H9 (cell line): ENCODE results near the gene BAMBI. TPM values are rescaled to one million over a fixed set of nuclear protein-coding genes. Genes with fewer than 3 reads are reported as not detected.

Source experiments
- DNase-seq: peaks from one replicate; pipeline ENCODE4 v3.0.0-alpha.2; 2017
- H2AFZ ChIP-seq: one replicate; pipeline ENCODE4 v1.6.1; 2013; ENCODE audit warnings: mild to moderate bottlenecking, low read length, control low read depth, moderate library complexity
- H2AK5ac ChIP-seq: 2 replicates; pipeline ENCODE4 v1.6.1; 2013; ENCODE audit warnings: low read length, control low read depth, mixed read lengths; ENCODE audit not compliant: insufficient read length
- H2BK120ac ChIP-seq: one replicate; pipeline ENCODE4 v1.6.1; 2013; ENCODE audit warnings: low read depth, mild to moderate bottlenecking, low read length, control low read depth, inconsistent platforms; ENCODE audit not compliant: poor library complexity, severe bottlenecking
- H2BK12ac ChIP-seq: 2 replicates; pipeline ENCODE4 v1.6.1; 2013; ENCODE audit warnings: low read length, control low read depth, mixed read lengths, low read depth; ENCODE audit not compliant: insufficient read length
- H2BK15ac ChIP-seq: 2 replicates; pipeline ENCODE4 v1.6.1; 2013; ENCODE audit warnings: low read depth, low read length, control low read depth
- H2BK20ac ChIP-seq: one replicate; pipeline ENCODE4 v1.6.1; 2013; ENCODE audit warnings: low read depth, mild to moderate bottlenecking, low read length, control low read depth, inconsistent platforms; ENCODE audit not compliant: poor library complexity, severe bottlenecking
- H2BK5ac ChIP-seq: 2 replicates; pipeline ENCODE4 v1.6.1; 2013; ENCODE audit warnings: low read length, control low read depth, mixed read lengths; ENCODE audit not compliant: insufficient read length
- H3K14ac ChIP-seq: 2 replicates; pipeline ENCODE4 v1.6.1; 2013; ENCODE audit warnings: low read length, control low read depth; ENCODE audit not compliant: insufficient read depth
- H3K18ac ChIP-seq: 2 replicates; pipeline ENCODE4 v1.6.1; 2013; ENCODE audit warnings: low read depth, mild to moderate bottlenecking, mixed read lengths, low read length, control low read depth; ENCODE audit not compliant: insufficient read length
- H3K23ac ChIP-seq: 2 replicates; pipeline ENCODE4 v1.6.1; 2013; ENCODE audit warnings: low read length, control low read depth, mixed read lengths, low read depth; ENCODE audit not compliant: insufficient read length
- H3K23me2 ChIP-seq: 2 replicates; pipeline ENCODE4 v1.6.1; 2013; ENCODE audit warnings: low read depth, mild to moderate bottlenecking, mixed read lengths, low read length, control low read depth; ENCODE audit not compliant: insufficient read length, poor library complexity, severe bottlenecking
- H3K27ac ChIP-seq: 2 replicates; pipeline ENCODE4 v1.5.1; 2013; ENCODE audit warnings: low read length, control low read depth, mixed read lengths, low read depth; ENCODE audit not compliant: insufficient read length
- H3K27me3 ChIP-seq: 2 replicates; pipeline ENCODE4 v1.6.1; 2013; ENCODE audit warnings: low read length, control low read depth, inconsistent platforms; ENCODE audit not compliant: insufficient read depth
- H3K4ac ChIP-seq: 2 replicates; pipeline ENCODE4 v1.6.1; 2013; ENCODE audit warnings: low read depth, mild to moderate bottlenecking, control low read depth, inconsistent platforms, low read length, moderate library complexity
- H3K4me1 ChIP-seq: 2 replicates; pipeline ENCODE4 v1.6.1; 2013; ENCODE audit warnings: low read length, control low read depth, inconsistent platforms; ENCODE audit not compliant: insufficient read depth
- H3K4me2 ChIP-seq: 2 replicates; pipeline ENCODE4 v1.6.1; 2013; ENCODE audit warnings: low read length, control low read depth, mixed read lengths; ENCODE audit not compliant: insufficient read length, insufficient read depth
- H3K56ac ChIP-seq: 2 replicates; pipeline ENCODE4 v1.6.1; 2013; ENCODE audit warnings: low read depth, mild to moderate bottlenecking, mixed read lengths, low read length, control low read depth; ENCODE audit not compliant: insufficient read length
- H3K79me1 ChIP-seq: 2 replicates; pipeline ENCODE4 v1.6.1; 2013; ENCODE audit warnings: low read depth, mild to moderate bottlenecking, moderate library complexity, low read length, control low read depth, inconsistent platforms; ENCODE audit not compliant: insufficient read depth, poor library complexity, severe bottlenecking
- H3K79me2 ChIP-seq: 2 replicates; pipeline ENCODE4 v1.6.1; 2013; ENCODE audit warnings: low read length, control low read depth, inconsistent platforms; ENCODE audit not compliant: insufficient read depth
- H3K9ac ChIP-seq: 2 replicates; pipeline ENCODE4 v1.6.1; 2013; ENCODE audit warnings: low read length, control low read depth, mixed read lengths; ENCODE audit not compliant: insufficient read length; ENCODE audit errors: extremely low read depth
- H3K9me3 ChIP-seq: one replicate; pipeline ENCODE4 v1.6.1; 2013; ENCODE audit warnings: low read depth, low read length, inconsistent platforms; ENCODE audit not compliant: control insufficient read depth
- H3T11ph ChIP-seq: one replicate; pipeline ENCODE4 v1.6.1; 2013; ENCODE audit warnings: mild to moderate bottlenecking, low read length, control low read depth, inconsistent platforms
- H4K20me1 ChIP-seq: one replicate; pipeline ENCODE4 v1.6.1; 2013; ENCODE audit not compliant: control insufficient read depth, insufficient read length, insufficient read depth
- H4K5ac ChIP-seq: 2 replicates; pipeline ENCODE4 v1.6.1; 2013; ENCODE audit warnings: low read depth, mild to moderate bottlenecking, mixed read lengths, low read length, control low read depth; ENCODE audit not compliant: insufficient read length
- H4K8ac ChIP-seq: replicated peaks from 2 replicates; pipeline ENCODE4 v1.6.1; 2013; ENCODE audit warnings: low read length, control low read depth, mixed read lengths, low read depth; ENCODE audit not compliant: insufficient read length
- H4K91ac ChIP-seq: 2 replicates; pipeline ENCODE4 v1.6.1; 2013; ENCODE audit warnings: low read depth, mild to moderate bottlenecking, moderate library complexity, mixed read lengths, low read length, control low read depth; ENCODE audit not compliant: insufficient read length
- H3K27ac Mint-ChIP-seq, 3 experiments: 2 replicates in 2 of 3; 3 replicates in 1 of 3; pipeline ENCODE4 v1.8.0; 2020 to 2021; ENCODE audit warnings: mixed read lengths in 3 of 3, mild to moderate bottlenecking in 1 of 3, moderate library complexity in 1 of 3
- H3K27me3 Mint-ChIP-seq: 2 replicates; pipeline ENCODE4 v1.8.0; 2021; ENCODE audit warnings: low read depth, mild to moderate bottlenecking, moderate library complexity, mixed read lengths
- H3K36me3 Mint-ChIP-seq, 3 experiments: 2 replicates in 2 of 3; 3 replicates in 1 of 3; pipeline ENCODE4 v1.8.0; 2020 to 2021; ENCODE audit warnings: low read depth in 3 of 3, mixed read lengths in 3 of 3; ENCODE audit not compliant: insufficient read depth in 1 of 3
- H3K4me1 Mint-ChIP-seq, 2 experiments: 2 replicates each; pipeline ENCODE4 v1.8.0; 2020; ENCODE audit warnings: mixed read lengths in 2 of 2
- H3K4me3 Mint-ChIP-seq, 2 experiments: 2 replicates in 1 of 2; 3 replicates in 1 of 2; pipeline ENCODE4 v1.8.0; 2020 to 2021; ENCODE audit warnings: mild to moderate bottlenecking in 2 of 2, mixed read lengths in 2 of 2, moderate library complexity in 1 of 2
- H3K9me3 Mint-ChIP-seq, 2 experiments: 2 replicates in 1 of 2; 3 replicates in 1 of 2; pipeline ENCODE4 v1.8.0; 2020; ENCODE audit warnings: mild to moderate bottlenecking in 2 of 2, mixed read lengths in 2 of 2, moderate library complexity in 1 of 2
- WGBS: extraction: QIAGEN DNeasy Blood & Tissue Kit; methylation state at CpG from one replicate; pipeline ENCODE4 v1.1.7; 2013; ENCODE audit warnings: missing lambda C conversion rate, low lambda C conversion rate, mixed read lengths; ENCODE audit not compliant: insufficient read length; ENCODE audit errors: extremely low coverage; 5-methylcytosine and 5-hydroxymethylcytosine counted together
- total RNA-seq: library from RNA; stranded (reverse); gene quantifications from 2 replicates; pipeline ENCODE4 v1.2.1, GENCODE V29; 2021
- TF ChIP-seq, protein P1 (sequence below): fragments of 200-600 bp; sonication (generic); conservative IDR thresholded peaks from 3 replicates; pipeline ENCODE4 v1.8.0; 2021; ENCODE audit warnings: antibody characterized with exemption, mild to moderate bottlenecking

BAMBI gene
- total RNA-seq, 1 experiment from 2014 or later, result 16.8 TPM

DNA sequence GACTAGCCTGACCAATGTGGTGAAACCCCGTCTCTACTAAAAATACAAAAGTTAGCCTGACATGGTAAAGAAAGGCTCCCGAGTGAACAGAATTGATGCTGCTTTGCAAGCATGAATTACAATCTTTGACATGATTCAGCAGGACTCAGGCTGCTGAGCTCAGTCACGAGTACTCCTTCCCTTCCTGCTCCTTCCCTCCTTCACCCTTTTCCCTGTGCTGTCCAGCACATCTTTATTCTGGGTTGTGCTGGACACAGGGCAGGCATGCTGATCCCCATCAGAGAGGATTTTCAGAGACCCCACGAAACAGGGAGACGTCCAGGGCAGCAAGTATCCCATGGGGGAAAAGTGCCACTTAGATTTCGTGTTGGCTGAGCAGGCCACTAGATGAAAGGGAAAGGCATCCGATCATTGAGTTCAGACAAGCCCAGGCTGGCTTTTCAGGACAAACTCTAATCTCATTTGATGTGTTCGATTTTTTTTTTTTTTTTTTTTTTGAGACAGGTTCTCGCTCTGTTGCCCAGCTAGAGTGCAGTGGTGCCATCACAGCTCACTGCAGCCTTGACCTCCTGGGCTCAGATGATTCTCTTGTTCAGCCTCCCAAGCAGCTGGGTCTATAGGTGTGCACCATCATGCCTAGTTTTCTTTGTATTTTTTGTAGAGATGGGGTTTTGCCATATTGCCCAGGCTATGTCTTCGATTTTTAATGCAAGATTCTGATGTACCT is 36.5 kb downstream of the BAMBI start:
- no peaks in the 10 kb centered on the region for H3K9me3 ChIP-seq
- Mint-ChIP-seq H3K4me1 (no peaks in the 10 kb centered on the region), H3K27me3 (no peaks in the 10 kb centered on the region), H3K27ac (no peak overlapping the region), H3K9me3 (peaks cover 0 to 2% of the 10 kb centered on the region in 2 experiments; a peak in 3 of 5 replicates), H3K4me3 (no peak overlapping the region), H3K36me3 (no peaks in the 10 kb centered on the region)
- H2BK20ac ChIP-seq, result no peak overlapping the region
- H3K27me3 ChIP-seq, result no peaks in the 10 kb centered on the region
- no peak overlapping the region for H4K8ac ChIP-seq
- no peak overlapping the region for H2BK120ac ChIP-seq
- H3K27ac ChIP-seq, result no peak overlapping the region
- no peak overlapping the region for H3T11ph ChIP-seq
- H3K18ac ChIP-seq, result no peak overlapping the region
- no peak overlapping the region for H2BK5ac ChIP-seq
- no peak overlapping the region for H2BK12ac ChIP-seq
- DNase-seq, result no peak
- no peak overlapping the region for H3K14ac ChIP-seq
- H4K91ac ChIP-seq, result no peak overlapping the region
- WGBS, result no CpG with 5 or more reads among the region's 10 CpGs
- H3K79me1 ChIP-seq, result no peaks in the 10 kb centered on the region
- H3K56ac ChIP-seq, result no peak overlapping the region
- H4K20me1 ChIP-seq, result no peaks in the 10 kb centered on the region
- H3K23me2 ChIP-seq, result no peaks in the 10 kb centered on the region
- H3K23ac ChIP-seq, result no peak overlapping the region
- H2AFZ ChIP-seq, result no peak overlapping the region
- H3K4me1 ChIP-seq, result no peaks in the 10 kb centered on the region
- no peak overlapping the region for H3K9ac ChIP-seq
- no peak overlapping the region for H3K4ac ChIP-seq
- H4K5ac ChIP-seq, result no peak overlapping the region
- H2BK15ac ChIP-seq, result no peak overlapping the region
- no peak overlapping the region for H3K4me2 ChIP-seq
- TF ChIP-seq, protein P1, sequence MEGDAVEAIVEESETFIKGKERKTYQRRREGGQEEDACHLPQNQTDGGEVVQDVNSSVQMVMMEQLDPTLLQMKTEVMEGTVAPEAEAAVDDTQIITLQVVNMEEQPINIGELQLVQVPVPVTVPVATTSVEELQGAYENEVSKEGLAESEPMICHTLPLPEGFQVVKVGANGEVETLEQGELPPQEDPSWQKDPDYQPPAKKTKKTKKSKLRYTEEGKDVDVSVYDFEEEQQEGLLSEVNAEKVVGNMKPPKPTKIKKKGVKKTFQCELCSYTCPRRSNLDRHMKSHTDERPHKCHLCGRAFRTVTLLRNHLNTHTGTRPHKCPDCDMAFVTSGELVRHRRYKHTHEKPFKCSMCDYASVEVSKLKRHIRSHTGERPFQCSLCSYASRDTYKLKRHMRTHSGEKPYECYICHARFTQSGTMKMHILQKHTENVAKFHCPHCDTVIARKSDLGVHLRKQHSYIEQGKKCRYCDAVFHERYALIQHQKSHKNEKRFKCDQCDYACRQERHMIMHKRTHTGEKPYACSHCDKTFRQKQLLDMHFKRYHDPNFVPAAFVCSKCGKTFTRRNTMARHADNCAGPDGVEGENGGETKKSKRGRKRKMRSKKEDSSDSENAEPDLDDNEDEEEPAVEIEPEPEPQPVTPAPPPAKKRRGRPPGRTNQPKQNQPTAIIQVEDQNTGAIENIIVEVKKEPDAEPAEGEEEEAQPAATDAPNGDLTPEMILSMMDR, result no peak
- H3K79me2 ChIP-seq, result no peaks in the 10 kb centered on the region
- no peak overlapping the region for H2AK5ac ChIP-seq
